Activated T-helper 17 cell treated with anti-CD3 and anti-CD28 coated beads, Interleukin-2, amount 50 U/mL, for 72 hours (primary cell): ENCODE data around the gene WWP2. TPM values are rescaled to one million over a fixed set of nuclear protein-coding genes. Genes with fewer than 3 reads are reported as not detected.
A peak's percentile ranks its signal among the peaks of the same experiment; 100 is the strongest.
"Not testable (repeated sequence)": the region's sequence is repeated elsewhere in the genome, so short reads cannot be mapped to it uniquely, and the experiment has no call there.

Experiments
- ATAC-seq: fragments of 150-1000 bp; cut with Tn5 transposase; replicated peaks from 2 replicates; pipeline ENCODE4 v1.10.0; 2021; ENCODE audit warnings: mild to moderate bottlenecking, moderate library complexity
- H3K27ac Mint-ChIP-seq: one replicate; pipeline ENCODE4 v1.8.0; 2022; ENCODE audit warnings: mixed read lengths
- H3K27me3 Mint-ChIP-seq: one replicate; pipeline ENCODE4 v1.8.0; 2022; ENCODE audit warnings: mixed read lengths
- H3K36me3 Mint-ChIP-seq: one replicate; pipeline ENCODE4 v1.8.0; 2022; ENCODE audit warnings: low read depth, mild to moderate bottlenecking, mixed read lengths
- H3K4me1 Mint-ChIP-seq: one replicate; pipeline ENCODE4 v1.8.0; 2022; ENCODE audit warnings: mixed read lengths
- H3K4me3 Mint-ChIP-seq: one replicate; pipeline ENCODE4 v1.8.0; 2022; ENCODE audit warnings: mild to moderate bottlenecking, mixed read lengths
- H3K9me3 Mint-ChIP-seq: one replicate; pipeline ENCODE4 v1.8.0; 2022; ENCODE audit warnings: mixed read lengths
- total RNA-seq, 2 donors: library from RNA; stranded (reverse); gene quantifications; one replicate each; pipeline ENCODE4 v1.2.3, GENCODE V29; 2022

The WWP2 gene
- total RNA-seq, 2 donors from 2014 or later, result 55.1 to 55.7 TPM

DNA sequence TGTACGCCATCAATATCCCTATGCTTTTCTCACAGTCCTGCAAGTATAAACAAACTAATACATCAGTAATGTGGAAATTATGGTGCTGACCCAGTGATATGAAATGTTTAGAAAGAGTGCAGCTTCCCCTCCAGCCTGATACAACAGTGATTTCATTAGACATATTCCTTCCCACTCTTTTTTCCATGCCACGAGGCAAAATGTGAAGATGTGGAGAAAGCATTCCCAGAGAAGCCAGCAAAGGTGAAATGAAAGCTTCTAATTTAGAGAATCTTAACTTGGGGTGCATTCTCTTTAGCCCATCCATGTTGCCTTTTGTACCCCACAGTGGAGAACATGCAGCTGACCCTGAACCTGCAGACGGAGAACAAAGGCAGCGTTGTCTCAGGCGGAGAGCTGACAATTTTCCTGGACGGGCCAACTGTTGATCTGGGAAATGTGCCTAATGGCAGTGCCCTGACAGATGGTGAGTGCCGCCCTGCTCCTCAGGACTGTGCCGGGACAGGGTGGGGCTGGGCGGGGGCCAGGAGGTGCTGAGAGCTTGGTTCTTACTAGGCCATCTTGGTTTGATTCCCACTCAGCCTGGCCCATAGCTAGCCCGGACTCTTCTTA lies 77.8 kb downstream of the WWP2 start:
- Mint-ChIP-seq H3K27me3 (no peaks in the 10 kb centered on the region), H3K27ac (no peak overlapping the region), H3K9me3 (no peaks in the 10 kb centered on the region), H3K36me3 (peaks cover 74% of the 10 kb centered on the region), H3K4me1 (no peaks in the 10 kb centered on the region), H3K4me3 (no peak overlapping the region)
- no peak for ATAC-seq

DNA sequence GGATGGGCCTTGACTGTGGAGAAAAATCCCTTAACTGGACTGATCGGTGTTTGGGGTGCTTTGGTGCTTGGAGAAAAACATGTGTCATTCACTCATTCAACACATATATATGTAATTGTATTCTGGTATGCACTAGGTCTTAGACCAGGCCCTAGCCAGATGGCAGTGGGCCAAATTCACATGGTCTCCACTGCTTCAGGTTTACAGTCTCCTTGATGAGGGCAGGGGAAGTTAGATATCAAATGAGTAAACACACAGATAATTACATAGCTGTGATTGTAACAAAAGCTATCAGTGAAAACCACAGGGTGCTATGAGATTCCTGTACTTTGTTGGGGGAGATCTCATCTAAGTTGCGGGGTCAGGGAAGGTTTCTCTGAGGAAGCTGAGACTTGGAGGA lies 78.8 kb downstream of the WWP2 start:
- no peaks in the 10 kb centered on the region for H3K4me1 Mint-ChIP-seq
- no peaks in the 10 kb centered on the region for H3K27me3 Mint-ChIP-seq
- H3K4me3 Mint-ChIP-seq, result no peak overlapping the region
- H3K9me3 Mint-ChIP-seq, result no peaks in the 10 kb centered on the region
- H3K36me3 Mint-ChIP-seq, result peaks cover 71% of the 10 kb centered on the region
- no peak for ATAC-seq
- no peak overlapping the region for H3K27ac Mint-ChIP-seq

DNA sequence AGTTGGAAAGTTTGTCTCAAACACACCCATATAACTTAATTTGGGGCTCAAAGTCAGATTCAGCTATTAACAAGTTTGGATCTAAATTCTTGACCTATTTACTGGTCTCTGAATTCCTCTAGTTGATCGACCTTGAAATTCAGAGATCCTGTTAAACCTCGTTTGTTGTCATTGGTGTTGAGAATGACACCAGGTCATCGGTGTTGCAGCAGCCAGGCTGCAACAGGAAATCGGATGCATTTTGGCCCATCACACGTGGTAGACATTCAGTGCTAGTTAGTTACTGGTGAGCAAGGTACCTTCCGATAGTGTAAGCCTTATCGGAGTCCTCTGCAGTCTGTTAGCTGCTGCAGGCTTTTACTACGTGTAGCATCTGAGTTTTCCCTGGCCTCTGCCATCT lies 82.3 kb downstream of the WWP2 start:
- Mint-ChIP-seq H3K27me3 (no peaks in the 10 kb centered on the region), H3K9me3 (no peaks in the 10 kb centered on the region), H3K27ac (no peak overlapping the region), H3K4me3 (no peak overlapping the region), H3K4me1 (no peaks in the 10 kb centered on the region), H3K36me3 (peaks cover 76% of the 10 kb centered on the region)
- ATAC-seq, result no peak

DNA sequence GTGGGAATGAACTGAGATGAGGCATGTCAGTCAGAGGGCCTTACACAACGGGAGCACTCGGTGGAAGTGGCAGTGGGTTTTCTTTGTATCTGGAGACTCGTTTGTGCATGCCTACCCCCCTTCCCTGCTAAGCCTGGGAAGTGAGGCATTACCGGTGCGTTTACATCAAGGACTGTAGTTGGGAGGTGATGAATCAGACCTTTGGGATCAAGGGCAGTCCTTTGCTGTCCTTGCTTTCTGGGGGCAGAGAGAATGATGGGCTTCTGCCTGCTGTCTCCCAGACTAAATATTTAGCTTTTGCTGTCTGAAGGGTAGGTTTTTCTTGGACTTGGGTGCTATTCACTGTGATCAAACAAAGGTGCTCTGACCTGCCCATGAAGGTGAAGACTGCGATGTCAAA lies 83.0 kb downstream of the WWP2 start:
- Mint-ChIP-seq H3K27ac (no peak overlapping the region), H3K4me3 (no peak overlapping the region), H3K27me3 (no peaks in the 10 kb centered on the region), H3K36me3 (peaks cover 75% of the 10 kb centered on the region), H3K4me1 (no peaks in the 10 kb centered on the region), H3K9me3 (no peaks in the 10 kb centered on the region)
- no peak for ATAC-seq

DNA sequence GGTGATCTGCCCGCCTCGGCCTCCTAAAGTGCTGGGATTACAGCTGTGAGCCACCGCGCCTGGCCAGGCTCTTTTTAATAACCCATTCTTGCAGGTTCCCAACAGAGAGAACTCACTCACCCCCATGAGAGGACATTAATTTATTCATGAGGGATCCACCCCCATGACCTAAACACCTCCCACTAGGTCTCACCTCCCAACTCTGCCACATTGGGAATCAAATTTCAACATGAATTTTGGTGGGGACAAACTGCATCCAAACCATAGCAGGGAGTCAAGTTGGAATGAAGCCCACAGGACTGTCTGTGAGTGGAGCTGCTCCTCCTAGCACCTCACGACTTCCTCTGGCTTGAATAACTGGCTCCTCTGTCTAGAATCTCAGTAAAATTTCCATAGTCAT lies 85.5 kb downstream of the WWP2 start:
- no peak for ATAC-seq
- no peaks in the 10 kb centered on the region for H3K4me1 Mint-ChIP-seq
- no peaks in the 10 kb centered on the region for H3K9me3 Mint-ChIP-seq
- no peak overlapping the region for H3K27ac Mint-ChIP-seq
- H3K27me3 Mint-ChIP-seq, result no peaks in the 10 kb centered on the region
- H3K36me3 Mint-ChIP-seq, result peaks cover 71% of the 10 kb centered on the region
- H3K4me3 Mint-ChIP-seq, result no peak overlapping the region

DNA sequence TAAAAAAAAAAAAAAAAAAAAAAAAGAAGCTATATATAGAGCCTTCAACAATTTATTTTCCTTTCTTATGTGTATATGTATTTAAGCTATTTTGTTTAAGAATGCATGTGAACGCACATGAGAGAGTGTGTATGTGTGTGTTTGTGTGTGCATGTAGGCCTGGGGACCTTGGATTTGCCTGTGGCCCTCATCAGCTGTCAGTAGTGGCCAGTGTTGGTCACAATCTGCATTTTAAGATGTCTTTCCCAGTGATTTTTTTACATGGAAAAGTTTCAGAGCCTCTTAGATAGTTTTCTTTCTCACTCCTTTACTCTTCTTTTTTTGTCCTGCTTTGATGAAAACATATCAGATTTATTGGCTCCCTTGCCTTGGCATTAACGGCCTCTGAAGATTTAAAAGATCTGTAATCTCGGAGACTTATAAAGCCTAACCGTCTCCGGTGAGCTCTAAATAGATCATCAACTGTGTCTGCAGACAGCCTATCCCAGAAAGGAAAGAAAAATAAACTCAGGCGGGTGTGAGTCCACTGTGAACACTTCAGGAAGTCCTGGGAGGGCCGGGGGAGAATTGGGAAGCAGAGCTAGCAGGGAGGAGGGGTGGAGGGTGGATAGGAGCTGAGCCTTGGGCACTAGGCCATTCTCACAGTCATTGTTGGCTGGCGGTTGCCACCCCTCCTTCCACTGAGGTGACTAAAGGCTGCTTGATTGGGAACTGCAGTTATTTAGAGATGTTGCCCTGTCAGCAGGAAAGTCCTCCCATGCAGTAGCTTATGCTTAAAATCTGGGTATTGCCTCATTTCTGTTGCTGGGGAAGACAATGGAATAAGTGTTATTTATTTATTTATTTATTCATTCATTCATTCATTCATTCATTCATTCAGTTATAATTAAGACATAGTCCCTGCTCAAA lies 86.8 kb downstream of the WWP2 start:
- Mint-ChIP-seq H3K27ac (no peak overlapping the region), H3K36me3 (peaks cover 71% of the 10 kb centered on the region), H3K27me3 (no peaks in the 10 kb centered on the region), H3K4me3 (no peak overlapping the region), H3K9me3 (no peaks in the 10 kb centered on the region), H3K4me1 (no peaks in the 10 kb centered on the region)
- no peak for ATAC-seq

DNA sequence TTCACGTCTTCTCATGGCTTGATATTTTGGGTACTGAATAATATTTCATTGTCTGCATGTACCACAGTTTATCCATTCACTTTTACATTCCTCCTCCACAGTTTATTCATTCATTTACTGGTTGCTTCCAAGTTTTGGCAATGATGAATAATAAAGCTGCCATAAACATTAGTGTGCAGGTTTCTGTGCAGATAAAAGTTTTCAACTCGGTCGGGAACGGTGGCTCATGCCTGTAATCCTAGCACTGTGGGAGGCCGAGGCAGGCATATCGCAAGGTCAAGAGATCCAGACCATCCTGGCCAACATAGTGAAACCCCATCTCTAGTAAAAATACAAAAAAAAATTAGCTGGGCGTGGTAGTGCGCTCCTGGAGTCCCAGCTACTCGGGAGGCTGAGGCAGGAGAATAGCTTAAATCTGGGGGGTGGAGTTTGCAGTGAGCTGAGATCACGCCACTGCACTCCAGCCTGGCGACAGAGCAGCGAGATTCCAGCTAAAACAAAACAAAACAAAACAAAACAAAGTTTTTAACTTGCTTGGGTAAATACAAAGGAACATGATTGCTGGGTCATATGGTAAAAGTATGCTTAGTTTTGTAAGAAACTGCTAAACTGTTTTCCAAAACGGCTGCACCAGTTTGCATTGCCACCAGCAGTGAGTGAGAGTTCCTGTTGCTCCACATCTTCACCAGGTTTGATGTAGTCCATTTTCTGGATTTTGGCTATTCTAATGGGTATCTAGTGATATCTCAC lies 89.5 kb downstream of the WWP2 start:
- H3K27ac Mint-ChIP-seq, result no peak overlapping the region
- H3K9me3 Mint-ChIP-seq, result no peaks in the 10 kb centered on the region
- H3K4me1 Mint-ChIP-seq, result no peaks in the 10 kb centered on the region
- H3K4me3 Mint-ChIP-seq, result no peak overlapping the region
- no peak for ATAC-seq
- H3K27me3 Mint-ChIP-seq, result no peaks in the 10 kb centered on the region
- peaks cover 64% of the 10 kb centered on the region for H3K36me3 Mint-ChIP-seq

DNA sequence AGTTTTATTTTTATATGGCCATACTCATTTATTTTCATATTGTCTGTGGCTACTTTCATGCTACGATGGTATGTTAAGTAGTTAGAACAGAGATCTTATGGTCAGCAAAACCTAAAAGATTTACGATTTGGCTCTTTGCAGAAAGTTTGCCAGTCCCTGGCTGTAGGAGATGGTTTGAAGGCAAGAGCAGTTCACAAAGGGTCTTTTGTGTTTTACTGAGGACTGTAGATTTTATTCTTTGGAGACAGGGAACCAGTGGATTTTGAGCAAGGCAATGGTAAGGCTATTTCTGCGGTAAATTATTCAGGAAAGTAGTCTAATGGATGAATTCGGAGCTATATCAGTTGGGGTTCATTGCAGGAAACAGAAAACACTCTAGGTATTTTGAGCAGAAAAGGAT lies 90.7 kb downstream of the WWP2 start:
- Mint-ChIP-seq H3K4me3 (no peak overlapping the region), H3K4me1 (no peaks in the 10 kb centered on the region), H3K27me3 (no peaks in the 10 kb centered on the region), H3K27ac (no peak overlapping the region), H3K36me3 (peaks cover 72% of the 10 kb centered on the region), H3K9me3 (no peaks in the 10 kb centered on the region)
- no peak for ATAC-seq

DNA sequence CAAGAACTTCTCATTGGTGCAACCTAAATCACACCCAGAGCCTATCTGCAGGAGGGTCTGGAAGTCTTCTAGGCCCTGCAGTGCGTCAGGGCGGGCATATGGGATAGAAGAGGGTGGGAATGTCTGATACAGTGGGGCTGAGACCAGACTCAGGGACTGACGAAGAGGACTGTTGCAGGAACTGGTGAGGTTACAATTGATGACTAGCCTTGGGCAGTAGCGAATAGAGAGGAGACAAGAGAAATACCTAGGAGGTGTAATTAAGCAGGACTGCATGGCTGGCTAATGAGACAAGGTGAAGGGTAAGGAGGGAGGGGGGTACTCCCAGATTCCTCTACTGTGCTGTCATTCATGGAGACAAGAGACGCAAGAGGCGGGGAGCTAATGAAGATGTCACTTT lies 91.3 kb downstream of the WWP2 start:
- no peak for ATAC-seq
- no peak overlapping the region for H3K27ac Mint-ChIP-seq
- H3K27me3 Mint-ChIP-seq, result no peaks in the 10 kb centered on the region
- no peak overlapping the region for H3K4me3 Mint-ChIP-seq
- no peaks in the 10 kb centered on the region for H3K9me3 Mint-ChIP-seq
- no peaks in the 10 kb centered on the region for H3K4me1 Mint-ChIP-seq
- peaks cover 74% of the 10 kb centered on the region for H3K36me3 Mint-ChIP-seq

DNA sequence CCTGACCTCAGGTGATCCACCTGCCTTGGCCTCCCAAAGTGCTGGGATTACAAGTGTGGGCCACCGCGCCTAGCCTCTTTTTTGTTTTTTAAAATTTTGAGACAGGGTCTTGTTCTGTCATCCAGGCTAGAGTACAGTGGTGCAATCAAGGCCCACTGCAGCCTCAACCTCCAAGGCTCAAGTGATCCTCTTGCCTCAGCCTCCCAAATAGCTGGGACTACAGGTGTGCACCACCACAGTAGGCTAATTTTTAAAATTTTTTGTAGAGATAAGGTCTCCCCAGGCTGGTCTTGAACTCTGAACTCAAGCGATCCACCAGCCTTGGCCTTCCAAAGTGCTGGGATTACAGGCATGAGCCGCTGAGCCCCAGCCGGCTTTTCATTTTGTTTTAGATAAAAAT lies 92.6 kb downstream of the WWP2 start:
- H3K9me3 Mint-ChIP-seq, H3K27ac Mint-ChIP-seq, ATAC-seq, H3K27me3 Mint-ChIP-seq, H3K4me1 Mint-ChIP-seq, H3K4me3 Mint-ChIP-seq: not testable (repeated sequence)
- peaks cover 75% of the 10 kb centered on the region for H3K36me3 Mint-ChIP-seq

DNA sequence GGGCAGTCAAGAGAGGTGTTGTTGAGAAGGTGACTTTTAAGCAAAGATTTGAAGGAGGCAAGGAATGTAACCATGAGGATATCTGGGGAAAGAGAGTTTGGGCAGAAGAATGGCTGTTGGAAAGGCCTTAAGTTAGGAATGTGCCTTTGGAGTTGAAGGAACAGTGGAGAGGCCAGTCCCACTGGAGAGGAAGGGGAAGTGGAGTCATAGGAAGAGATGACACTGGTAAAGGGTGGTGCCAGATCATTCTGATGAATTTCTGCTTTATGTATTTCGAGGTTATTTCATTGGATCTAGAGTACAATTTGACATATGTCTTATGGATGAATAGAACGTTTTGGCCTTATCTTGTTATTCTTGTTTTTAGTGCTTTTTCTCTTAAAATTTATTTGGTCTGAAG lies 93.5 kb downstream of the WWP2 start:
- H3K27ac Mint-ChIP-seq, result peak overlapping the region; percentile 13
- H3K36me3 Mint-ChIP-seq, result peaks cover 75% of the 10 kb centered on the region
- no peak for ATAC-seq
- no peaks in the 10 kb centered on the region for H3K9me3 Mint-ChIP-seq
- H3K4me1 Mint-ChIP-seq, result no peaks in the 10 kb centered on the region
- no peak overlapping the region for H3K4me3 Mint-ChIP-seq
- no peaks in the 10 kb centered on the region for H3K27me3 Mint-ChIP-seq

DNA sequence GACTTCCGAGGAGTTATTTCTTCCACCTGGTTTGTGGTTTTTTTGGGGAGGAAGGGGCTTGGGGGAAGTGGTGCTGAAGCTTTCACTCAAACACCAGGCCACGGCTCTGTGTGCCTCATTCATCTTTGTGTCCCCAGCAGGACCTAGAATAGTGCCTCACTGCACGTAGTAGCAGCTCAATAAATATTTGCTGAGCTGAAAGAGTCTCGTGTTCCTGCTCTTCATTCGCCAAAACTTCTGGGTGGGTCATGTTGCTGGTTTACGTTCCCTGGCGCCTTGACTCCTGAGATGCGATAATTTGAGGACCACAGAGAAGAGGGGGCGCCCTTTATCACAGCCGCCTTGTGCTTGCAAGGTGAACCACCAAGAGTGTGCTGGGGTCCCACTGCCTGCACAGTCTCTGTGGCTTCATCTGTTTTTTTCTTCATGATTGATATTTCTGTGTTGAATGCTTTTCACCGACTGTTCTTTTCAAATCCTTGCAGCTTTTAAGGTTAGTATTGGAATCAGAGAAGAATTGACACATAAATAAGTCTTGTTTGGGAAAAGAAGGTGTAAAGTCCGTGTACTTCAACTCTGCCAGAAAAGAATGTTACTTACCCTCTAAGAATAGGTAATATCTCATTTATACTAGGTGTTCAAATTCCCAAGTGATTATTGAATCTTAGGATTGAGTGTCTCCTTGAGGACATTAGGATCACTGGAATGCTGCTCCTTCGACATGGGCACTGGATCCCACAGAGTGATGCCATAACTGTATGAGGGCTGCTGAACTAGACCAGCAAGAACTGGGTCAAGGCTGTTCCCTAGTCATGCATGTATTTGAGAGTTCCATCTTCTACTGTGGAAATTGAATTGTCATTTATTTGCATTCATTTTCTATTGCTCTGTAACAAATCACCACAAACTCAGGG lies 96.3 kb downstream of the WWP2 start:
- Mint-ChIP-seq H3K36me3 (peaks cover 65% of the 10 kb centered on the region), H3K9me3 (no peaks in the 10 kb centered on the region), H3K4me1 (no peaks in the 10 kb centered on the region), H3K27ac (no peak overlapping the region), H3K4me3 (no peak overlapping the region), H3K27me3 (no peaks in the 10 kb centered on the region)
- no peak for ATAC-seq

DNA sequence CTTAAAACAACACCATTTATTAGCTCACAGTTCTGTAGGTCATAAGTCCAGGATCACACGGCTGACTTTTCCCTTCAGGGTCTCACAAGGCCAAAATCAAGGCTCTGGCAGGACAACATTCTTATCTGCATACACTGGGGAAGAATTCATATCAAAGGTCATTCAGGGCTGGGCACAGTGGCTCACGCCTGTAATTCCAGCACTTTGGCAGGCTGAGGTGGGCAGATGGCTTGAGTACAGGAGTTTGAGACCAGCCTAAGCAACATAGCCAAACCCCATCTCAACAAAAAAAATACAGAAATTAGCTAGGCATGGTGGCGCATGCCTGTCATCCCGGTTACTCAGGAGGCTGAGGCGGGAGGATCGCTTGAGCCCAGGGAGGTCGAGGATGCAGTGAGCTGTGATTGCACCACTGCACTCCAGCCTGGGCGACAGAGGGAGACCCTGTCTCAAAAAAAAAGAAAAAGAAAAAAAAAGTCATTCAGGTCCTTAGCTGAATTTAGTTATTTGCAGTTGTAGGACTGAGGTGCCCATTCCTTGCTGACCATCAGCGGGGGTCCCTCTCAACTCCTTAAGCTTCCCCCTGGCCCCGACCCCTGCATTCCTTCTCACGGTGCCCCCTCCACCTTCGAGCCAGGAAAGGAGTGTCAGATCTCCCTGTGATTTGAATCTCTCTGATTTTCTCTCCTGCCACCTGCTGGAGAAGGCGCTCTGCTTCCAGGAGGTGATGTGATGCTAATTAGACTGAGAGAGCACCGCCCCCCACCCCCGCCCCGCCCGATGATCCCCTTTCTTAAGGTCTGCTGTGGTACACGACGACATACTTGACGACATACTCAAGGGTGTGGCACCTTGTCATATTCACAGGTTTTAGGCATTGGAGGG lies 97.2 kb downstream of the WWP2 start:
- Mint-ChIP-seq H3K9me3 (no peaks in the 10 kb centered on the region), H3K27me3 (no peaks in the 10 kb centered on the region), H3K4me1 (no peaks in the 10 kb centered on the region), H3K27ac (no peak overlapping the region), H3K36me3 (peaks cover 56% of the 10 kb centered on the region), H3K4me3 (no peak overlapping the region)
- no peak for ATAC-seq
